B cell (primary cell): ENCODE data around the gene COG1. TPM values are rescaled to one million over a fixed set of nuclear protein-coding genes. Genes with fewer than 3 reads are reported as not detected.

ENCODE experiments used
- ATAC-seq: fragments of 200-7000 bp; cut with Tn5 transposase; one replicate; pipeline ENCODE4 v1.10.0; 2021; ENCODE audit warnings: low read depth, mild to moderate bottlenecking, moderate number of reproducible peaks, moderate library complexity
- CTCF ChIA-PET: fragments of 350-600 bp; sonication (Branson Sonifier 250); formaldehyde crosslinking; loops from one replicate; lab custom pipeline; 2021; ENCODE audit warnings: antibody characterized with exemption, inconsistent platforms; lab: Charles Lee
- POLR2A ChIA-PET: fragments of 350-600 bp; sonication (Branson Sonifier 250); formaldehyde crosslinking; loops from one replicate; lab custom pipeline; 2021; ENCODE audit warnings: antibody characterized with exemption; lab: Charles Lee
- DNase-seq: peaks from one replicate; pipeline ENCODE4 v3.0.0; 2013
- H2AFZ ChIP-seq: 2 replicates; pipeline ENCODE4 v1.6.1; 2012; ENCODE audit warnings: mild to moderate bottlenecking, low read depth, low read length; ENCODE audit not compliant: insufficient read depth, poor library complexity, severe bottlenecking
- H3K27ac ChIP-seq, 2 donors: 1 replicate in 1 of 2; 2 replicates in 1 of 2; pipeline ENCODE4 v1.5.1; 2012 to 2013; ENCODE audit warnings: low read length in 2 of 2, mild to moderate bottlenecking in 2 of 2, moderate library complexity in 1 of 2
- H3K27me3 ChIP-seq, 4 experiments: fragments of 200-600 bp in 1 of 4; sonication (generic) in 1 of 4; replicated peaks in 1 of 4; 1 replicate in 2 of 4; 2 replicates in 2 of 4; pipeline versions ENCODE4 v1.6.1 to v1.7.0; 2013 to 2016; ENCODE audit warnings: low read length in 3 of 4, mild to moderate bottlenecking in 2 of 4, mixed read lengths in 1 of 4, moderate library complexity in 1 of 4; ENCODE audit not compliant: insufficient read depth in 4 of 4, control insufficient read depth in 3 of 4; ENCODE audit errors: control extremely low read depth in 1 of 4
- H3K36me3 ChIP-seq, 2 experiments: replicated peaks in 1 of 2; 1 replicate in 1 of 2; 2 replicates in 1 of 2; pipeline versions ENCODE4 v1.6.1 to v1.7.1; 2013; ENCODE audit warnings: low read length in 1 of 2; ENCODE audit not compliant: insufficient read depth in 2 of 2, control insufficient read depth in 1 of 2; ENCODE audit errors: control extremely low read depth in 1 of 2, extremely low read depth in 1 of 2
- H3K4me1 ChIP-seq, 2 donors: fragments of 200-600 bp in 1 of 2; sonication (generic) in 1 of 2; 1 replicate in 1 of 2; 2 replicates in 1 of 2; pipeline versions ENCODE4 v1.5.1 to v1.6.1; 2013 to 2017; ENCODE audit warnings: low read length in 2 of 2; ENCODE audit not compliant: control insufficient read depth in 2 of 2, insufficient read depth in 2 of 2
- H3K4me2 ChIP-seq: replicated peaks from 2 replicates; pipeline ENCODE3; 2012; ENCODE audit warnings: mild to moderate bottlenecking, low read depth, low read length; ENCODE audit not compliant: poor library complexity, severe bottlenecking
- H3K4me3 ChIP-seq, 5 experiments: fragments of 200-600 bp in 1 of 5; sonication (generic) in 1 of 5; 1 replicate in 3 of 5; 2 replicates in 2 of 5; pipeline versions ENCODE4 v1.5.1 to v1.7.0; 2011 to 2016; ENCODE audit warnings: low read length in 4 of 5, mild to moderate bottlenecking in 4 of 5, low read depth in 2 of 5, control low read depth in 1 of 5, moderate library complexity in 1 of 5; ENCODE audit not compliant: insufficient read depth in 1 of 5; ENCODE audit errors: control extremely low read depth in 1 of 5, extremely low read depth in 1 of 5
- H3K79me2 ChIP-seq: fragments of 200-600 bp; sonication (generic); one replicate; pipeline ENCODE4 v1.6.0; 2016; ENCODE audit warnings: low read length; ENCODE audit not compliant: control insufficient read depth, insufficient read depth
- H3K9ac ChIP-seq: fragments of 200-600 bp; sonication (generic); 2 replicates; pipeline ENCODE4 v1.6.1; 2017; ENCODE audit warnings: mild to moderate bottlenecking, low read length, moderate library complexity
- H3K9me3 ChIP-seq, 3 donors: one replicate each; pipeline versions ENCODE4 v1.6.1 to v1.7.1; 2013; ENCODE audit warnings: low read length in 2 of 3; ENCODE audit not compliant: control insufficient read depth in 2 of 3, insufficient read depth in 1 of 3; ENCODE audit errors: control extremely low read depth in 1 of 3
- H4K20me1 ChIP-seq: 2 replicates; pipeline ENCODE4 v1.6.0; 2012; ENCODE audit warnings: mild to moderate bottlenecking, low read length; ENCODE audit not compliant: insufficient read depth, control insufficient read depth, poor library complexity, severe bottlenecking
- H3K27ac Mint-ChIP-seq: one replicate; pipeline ENCODE4 v1.8.0; 2021; ENCODE audit warnings: mixed read lengths
- H3K27me3 Mint-ChIP-seq: one replicate; pipeline ENCODE4 v1.8.0; 2021; ENCODE audit warnings: mixed read lengths
- H3K4me1 Mint-ChIP-seq: one replicate; pipeline ENCODE4 v1.8.0; 2021; ENCODE audit warnings: mixed read lengths
- H3K4me3 Mint-ChIP-seq: one replicate; pipeline ENCODE4 v1.8.0; 2021; ENCODE audit warnings: mixed read lengths
- H3K9me3 Mint-ChIP-seq: one replicate; pipeline ENCODE4 v1.8.0; 2022; ENCODE audit warnings: mixed read lengths; ENCODE audit not compliant: insufficient read depth
- EZH2 ChIP-seq: IDR thresholded peaks from 2 replicates; pipeline ENCODE4 v1.6.1; 2012; ENCODE audit warnings: borderline replicate concordance, low read depth, mild to moderate bottlenecking, moderate library complexity, low read length; ENCODE audit not compliant: insufficient read depth, poor library complexity, severe bottlenecking
- WGBS: methylation state at CpG from one replicate; pipeline ENCODE4 v1.1.5; 2013; ENCODE audit warnings: missing lambda C conversion rate; ENCODE audit not compliant: insufficient coverage; 5-methylcytosine and 5-hydroxymethylcytosine counted together
- intact Hi-C: fragments of 100-400 bp; cut with micrococcal nuclease; formaldehyde crosslinking; loops from one replicate; pipeline ENCODE4 v1.10.0; 2022
- polyA plus RNA-seq: library from polyadenylated mRNA; depleted of rRNA; stranded (reverse); fragments of >200 nt; gene quantifications from 2 replicates; pipeline ENCODE4 v1.2.3, GENCODE V29; 2012
- total RNA-seq, 2 donors: library from RNA; stranded (reverse); fragments of 120-200 nt in 1 of 2; gene quantifications; 1 replicate in 1 of 2; 2 replicates in 1 of 2; pipeline versions ENCODE4 v1.2.3 to v1.2.4, GENCODE V29; 2013 to 2022
- TF ChIP-seq, protein P1 (sequence below): fragments of 200-600 bp; IDR thresholded peaks from one replicate; pipeline ENCODE4 v1.8.0; 2022; ENCODE audit warnings: antibody characterized with exemption, mild to moderate bottlenecking

COG1 gene
- total and polyA plus RNA-seq, 2 donors (not counting 1 experiment from before 2014, with no cell fraction given): 39.1 to 72.8 TPM

DNA sequence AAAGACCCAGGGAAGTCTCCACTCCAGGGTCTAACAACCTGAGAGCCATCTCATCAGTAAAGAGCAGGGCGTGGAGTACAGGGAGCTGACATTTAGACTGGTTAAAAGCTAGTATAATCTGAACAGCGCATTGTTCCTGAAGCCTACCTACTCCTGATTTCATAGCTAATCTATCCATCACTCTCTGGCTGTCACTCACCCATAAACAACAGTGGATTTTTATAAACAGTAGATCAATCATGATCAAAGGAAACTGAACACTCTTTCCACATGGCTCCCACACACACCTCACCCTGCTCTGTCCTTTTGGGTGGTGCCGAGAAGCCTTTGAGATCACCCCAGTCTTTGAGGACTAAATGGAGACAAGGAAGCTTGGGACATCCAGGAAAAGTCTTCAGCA, 13.0 kb upstream of the COG1 start:
- Histone ChIP-seq H3K27me3 (no peaks in the 10 kb centered on the region), H2AFZ (no peak overlapping the region), H3K79me2 (no peaks in the 10 kb centered on the region), H3K4me2 (no peak overlapping the region), H4K20me1 (no peaks in the 10 kb centered on the region), H3K27ac (no peak overlapping the region), H3K36me3 (no peaks in the 10 kb centered on the region), H3K4me1 (no peaks in the 10 kb centered on the region), H3K9me3 (no peaks in the 10 kb centered on the region), H3K4me3 (no peak overlapping the region), H3K9ac (no peak overlapping the region)
- DNase-seq (no peak), ATAC-seq (no peak)
- TF ChIP-seq EZH2: no peak
- TF ChIP-seq, protein P1, sequence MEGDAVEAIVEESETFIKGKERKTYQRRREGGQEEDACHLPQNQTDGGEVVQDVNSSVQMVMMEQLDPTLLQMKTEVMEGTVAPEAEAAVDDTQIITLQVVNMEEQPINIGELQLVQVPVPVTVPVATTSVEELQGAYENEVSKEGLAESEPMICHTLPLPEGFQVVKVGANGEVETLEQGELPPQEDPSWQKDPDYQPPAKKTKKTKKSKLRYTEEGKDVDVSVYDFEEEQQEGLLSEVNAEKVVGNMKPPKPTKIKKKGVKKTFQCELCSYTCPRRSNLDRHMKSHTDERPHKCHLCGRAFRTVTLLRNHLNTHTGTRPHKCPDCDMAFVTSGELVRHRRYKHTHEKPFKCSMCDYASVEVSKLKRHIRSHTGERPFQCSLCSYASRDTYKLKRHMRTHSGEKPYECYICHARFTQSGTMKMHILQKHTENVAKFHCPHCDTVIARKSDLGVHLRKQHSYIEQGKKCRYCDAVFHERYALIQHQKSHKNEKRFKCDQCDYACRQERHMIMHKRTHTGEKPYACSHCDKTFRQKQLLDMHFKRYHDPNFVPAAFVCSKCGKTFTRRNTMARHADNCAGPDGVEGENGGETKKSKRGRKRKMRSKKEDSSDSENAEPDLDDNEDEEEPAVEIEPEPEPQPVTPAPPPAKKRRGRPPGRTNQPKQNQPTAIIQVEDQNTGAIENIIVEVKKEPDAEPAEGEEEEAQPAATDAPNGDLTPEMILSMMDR: no peak
- Mint-ChIP-seq H3K4me1 (no peaks in the 10 kb centered on the region), H3K4me3 (no peak overlapping the region), H3K27me3 (no peaks in the 10 kb centered on the region), H3K9me3 (no peaks in the 10 kb centered on the region), H3K27ac (no peak overlapping the region)
- WGBS: 100% methylated on average over 1 of the region's 3 CpGs
- POLR2A ChIA-PET: no interaction called here
- intact Hi-C loops: no loop called here
- CTCF ChIA-PET: interaction anchor here (0.9 kb wide), 1 partner anchor 190 kb away, joined by 3 read pairs; no protein-coding TSS in a partner anchor

DNA sequence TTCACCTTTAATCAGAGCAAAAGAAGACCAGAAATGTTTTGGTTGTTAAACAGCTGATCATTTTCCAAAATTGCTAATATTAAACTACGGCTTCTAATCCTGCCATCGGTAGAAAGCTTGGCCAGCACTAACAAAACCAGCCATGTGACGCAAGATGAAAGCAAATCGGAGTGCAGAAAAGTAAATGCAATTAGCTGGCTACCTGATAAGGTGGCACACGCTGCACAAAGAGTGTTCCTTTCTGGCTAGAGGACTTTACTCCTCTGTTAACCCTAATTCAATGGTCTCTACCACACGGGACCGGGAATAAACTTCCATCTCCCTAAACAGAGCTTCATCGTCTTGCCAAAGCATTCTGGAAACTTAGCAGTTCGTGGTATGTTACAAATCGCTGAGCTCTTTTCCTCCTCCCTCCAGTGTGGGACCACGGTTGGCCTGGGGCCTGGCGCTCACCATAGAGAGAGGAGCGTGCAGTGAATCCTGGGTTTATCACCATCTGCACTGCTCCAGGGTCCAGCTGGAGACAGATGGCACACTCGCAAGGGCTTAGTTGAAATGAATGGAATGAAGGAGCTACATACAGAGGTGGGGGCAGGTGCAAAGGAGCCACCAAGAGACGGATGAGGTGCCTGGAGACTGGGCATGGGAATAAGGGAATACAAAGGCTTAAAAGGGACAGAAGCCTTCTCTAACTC, 10.1 kb upstream of the COG1 start:
- Histone ChIP-seq H3K4me3 (no peak overlapping the region), H4K20me1 (no peaks in the 10 kb centered on the region), H3K9ac (no peak overlapping the region), H3K36me3 (no peaks in the 10 kb centered on the region), H3K27ac (no peak overlapping the region), H3K9me3 (no peaks in the 10 kb centered on the region), H3K27me3 (no peaks in the 10 kb centered on the region), H3K4me2 (no peak overlapping the region), H3K79me2 (no peaks in the 10 kb centered on the region), H3K4me1 (no peaks in the 10 kb centered on the region), H2AFZ (no peak overlapping the region)
- CTCF ChIA-PET: no interaction called here
- no peaks in the 10 kb centered on the region for H3K9me3 Mint-ChIP-seq
- H3K27me3 Mint-ChIP-seq: no peaks in the 10 kb centered on the region
- TF ChIP-seq EZH2: no peak
- TF ChIP-seq, protein P1: no peak
- no peak overlapping the region for H3K4me3 Mint-ChIP-seq
- POLR2A ChIA-PET: no interaction called here
- DNase-seq (no peak), ATAC-seq (no peak)
- no peak overlapping the region for H3K27ac Mint-ChIP-seq
- intact Hi-C loops: no loop called here
- no peaks in the 10 kb centered on the region for H3K4me1 Mint-ChIP-seq
- 78% methylated on average over 11 of the region's 15 CpGs for WGBS
